DMS114 treated with DMSO at 0.1 percent for 48 hours (cell line): ENCODE data around the gene FGFBP1.

ENCODE experiments used
- DNase-seq: peaks from one replicate; lab custom pipeline; 2025; ENCODE audit not compliant: unreplicated experiment; lab: John Stamatoyannopoulos, UW

The FGFBP1 gene

DNA sequence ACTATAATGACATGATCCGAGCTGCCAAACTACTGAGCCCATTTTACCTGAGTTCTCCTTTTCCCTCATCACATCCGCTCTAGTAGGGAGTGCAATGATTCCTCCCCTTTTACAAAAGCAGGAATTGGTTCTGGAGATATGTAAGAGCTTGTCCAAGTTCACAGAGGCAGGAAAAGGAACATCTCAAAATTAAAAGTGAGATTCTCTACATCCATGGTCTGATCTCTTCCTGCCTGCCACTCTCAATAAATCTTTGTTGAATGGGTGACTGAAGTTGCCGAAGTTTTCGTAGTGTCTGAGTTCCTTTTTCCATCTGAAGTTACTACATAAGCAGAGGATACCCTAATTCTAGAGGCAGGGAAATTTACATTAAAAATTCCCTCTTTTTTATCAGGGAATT, at the start of gene FGFBP1:
TSS of gene FGFBP1 (minus strand) at position 101 of the 400 bp plus-strand sequence. CDS start 2,108 bp downstream, outside the sequence.
- DNase-seq: no peak

DNA sequence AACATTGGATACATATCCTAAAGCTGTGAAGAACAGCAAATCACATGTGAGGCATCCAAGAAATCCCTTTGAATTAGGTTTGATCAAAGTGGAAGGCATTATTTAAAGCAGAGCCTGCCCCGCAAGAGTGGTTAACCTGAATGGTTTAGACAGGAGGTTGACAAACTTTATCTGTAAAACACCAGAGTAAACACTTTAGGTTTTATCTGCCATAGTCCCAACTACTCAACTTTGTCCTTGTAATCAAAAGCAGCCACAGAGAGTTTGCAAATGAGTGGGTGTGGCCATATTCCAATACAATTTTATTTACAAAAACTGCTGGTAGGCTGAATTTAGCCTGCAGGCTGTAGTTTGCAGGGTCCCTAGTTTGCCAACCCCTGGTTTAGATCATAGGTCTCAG, 49.7 kb upstream of the FGFBP1 start:
- DNase-seq: no peak

DNA sequence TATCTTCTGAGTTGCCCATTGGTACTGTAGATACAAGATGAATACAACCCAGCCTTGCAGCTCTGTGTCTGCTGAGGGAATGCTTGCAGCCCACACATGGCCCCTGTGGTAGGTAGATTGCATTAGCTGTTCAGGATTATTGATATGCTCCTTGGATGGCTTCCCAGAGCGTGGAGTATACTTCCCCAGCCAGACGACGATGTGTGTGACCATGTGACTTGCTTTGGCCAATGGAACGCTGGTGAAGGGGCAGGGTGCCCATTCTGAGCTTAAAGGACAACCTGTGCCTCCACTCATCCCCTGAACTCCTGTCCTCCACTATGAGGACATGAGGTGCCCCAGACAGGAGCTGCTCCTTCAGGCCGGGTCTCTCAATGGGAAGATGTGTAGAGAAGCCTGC, 48.4 kb upstream of the FGFBP1 start:
- DNase-seq: no peak

DNA sequence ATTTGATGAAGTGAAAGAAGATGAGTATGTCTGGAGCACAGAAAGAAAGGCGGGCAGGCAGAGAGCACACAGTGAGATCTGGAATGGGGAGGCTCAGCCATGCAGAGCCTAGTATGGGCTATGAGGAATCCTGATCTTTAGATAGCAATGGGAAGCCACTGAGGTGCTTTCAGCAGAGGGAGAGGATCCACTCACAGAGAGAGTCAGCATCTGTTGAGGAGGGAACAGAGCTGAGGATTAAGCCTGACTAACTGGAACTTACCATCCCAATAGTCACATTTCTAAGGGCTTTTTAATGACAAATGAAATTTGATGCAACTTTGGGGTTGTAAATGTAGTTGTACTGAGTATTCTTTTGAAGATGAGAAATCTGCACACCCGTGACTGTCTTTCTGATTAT, 45.1 kb upstream of the FGFBP1 start:
- no peak for DNase-seq

DNA sequence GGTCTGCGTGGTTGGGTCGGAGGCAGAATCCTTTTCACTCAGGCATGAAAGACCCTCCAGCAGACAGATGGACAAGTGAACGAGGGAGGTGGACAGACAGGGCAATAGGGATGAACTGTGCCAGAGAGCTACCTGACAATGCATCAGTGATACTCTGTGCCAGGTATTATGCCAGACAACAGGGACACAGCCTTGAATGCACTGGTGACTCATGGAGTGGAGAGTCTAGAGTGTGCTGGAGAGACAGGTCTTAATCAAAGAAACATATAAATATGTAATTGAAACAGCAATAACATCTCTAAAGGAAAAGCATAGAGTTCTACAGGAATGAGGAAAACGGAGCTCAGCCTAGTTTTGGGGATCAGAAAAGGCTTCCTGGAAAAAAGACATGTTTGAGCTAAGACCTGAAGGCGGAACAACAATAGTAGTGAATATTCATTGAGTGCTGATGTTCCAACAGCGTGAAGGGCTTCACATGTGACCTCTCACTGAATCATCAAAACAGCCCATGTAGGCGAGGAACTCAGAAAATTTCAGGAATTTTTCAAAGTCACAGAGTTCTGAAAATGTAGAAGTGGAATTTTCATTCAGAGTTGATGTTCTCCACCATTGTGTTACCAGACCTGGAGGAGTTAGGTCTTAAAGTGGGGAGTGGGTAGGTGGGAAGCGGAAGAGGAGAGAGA, 44.4 kb upstream of the FGFBP1 start:
- DNase-seq: no peak

DNA sequence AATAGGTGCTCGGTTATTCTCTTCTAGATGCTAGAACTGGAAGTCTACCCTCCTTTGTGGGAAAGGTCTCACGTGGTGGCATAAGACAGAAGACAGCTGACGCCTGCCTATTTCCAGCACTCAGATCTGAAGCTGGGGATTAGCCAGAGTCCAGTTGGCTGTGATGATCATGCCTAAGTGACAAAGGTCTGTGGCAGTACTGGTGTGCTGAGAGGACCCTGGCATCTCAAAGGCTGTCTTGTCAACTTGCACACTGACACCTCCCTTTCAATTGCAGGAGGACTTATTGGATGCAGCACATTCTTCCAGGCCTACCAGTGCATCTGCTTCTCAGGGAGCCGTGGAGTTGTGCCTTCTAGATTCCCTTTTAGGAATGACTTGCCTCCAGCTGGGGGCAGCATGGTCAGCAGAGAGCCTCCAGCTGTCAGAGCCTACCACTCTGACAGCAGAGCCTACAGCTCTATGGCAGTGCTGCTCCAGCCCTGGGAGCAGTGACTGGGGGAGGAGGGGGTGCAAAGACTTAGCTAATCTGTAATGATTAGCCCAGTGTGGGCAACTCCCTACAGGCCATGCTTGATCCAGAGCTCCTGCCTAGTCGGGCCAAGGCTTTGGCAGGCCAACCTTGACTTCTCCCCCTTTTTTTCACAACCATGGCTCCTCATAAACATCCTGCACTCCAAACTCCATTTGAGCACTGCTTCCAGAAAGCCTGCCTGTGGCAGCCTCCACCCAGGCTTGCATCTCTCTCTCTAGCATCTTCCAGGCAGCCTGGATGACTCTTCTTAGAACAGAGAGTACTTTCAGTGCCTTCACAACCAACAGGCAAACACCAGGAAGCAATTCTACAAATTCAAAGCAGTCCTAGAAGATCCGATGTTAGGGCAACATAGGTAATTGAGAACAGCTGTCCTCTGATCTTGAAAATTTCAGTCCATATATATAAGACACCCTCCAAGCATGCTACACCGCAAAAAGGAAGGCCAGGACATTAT, 38.2 kb upstream of the FGFBP1 start:
- DNase-seq: no peak

DNA sequence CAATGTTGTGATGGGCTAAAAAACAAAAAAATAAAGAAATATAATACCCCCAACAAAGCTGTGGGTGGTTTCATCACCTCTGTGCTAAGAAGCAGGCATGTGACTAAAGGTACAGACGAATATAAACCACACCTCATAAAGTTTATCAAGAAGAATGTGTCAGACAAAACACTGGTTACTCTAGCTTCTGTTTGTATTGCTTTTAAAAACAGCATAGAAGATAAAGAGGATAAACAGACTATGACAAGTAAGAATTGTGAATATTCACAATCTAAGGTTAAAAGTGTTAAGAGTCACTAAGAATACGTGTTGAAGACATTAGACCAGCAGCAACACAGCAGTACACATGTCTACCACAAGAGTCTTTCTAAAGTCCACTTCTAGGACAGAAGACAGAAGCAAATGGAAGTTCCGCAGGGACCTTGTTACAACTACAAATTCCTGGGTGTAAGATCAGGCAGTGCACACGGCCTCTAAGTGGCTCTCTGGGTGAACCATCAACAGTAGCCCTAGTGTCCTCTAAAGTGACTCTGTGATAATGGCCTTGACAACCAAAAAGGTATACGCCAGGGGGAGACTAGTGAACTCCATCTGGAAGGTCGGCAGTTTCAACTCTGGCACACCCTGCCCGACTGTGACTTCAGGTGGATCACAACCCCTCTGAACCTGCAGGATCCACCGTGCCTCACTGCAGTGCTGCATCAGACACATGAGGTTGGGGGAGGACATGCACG, 32.7 kb upstream of the FGFBP1 start:
- DNase-seq: no peak

DNA sequence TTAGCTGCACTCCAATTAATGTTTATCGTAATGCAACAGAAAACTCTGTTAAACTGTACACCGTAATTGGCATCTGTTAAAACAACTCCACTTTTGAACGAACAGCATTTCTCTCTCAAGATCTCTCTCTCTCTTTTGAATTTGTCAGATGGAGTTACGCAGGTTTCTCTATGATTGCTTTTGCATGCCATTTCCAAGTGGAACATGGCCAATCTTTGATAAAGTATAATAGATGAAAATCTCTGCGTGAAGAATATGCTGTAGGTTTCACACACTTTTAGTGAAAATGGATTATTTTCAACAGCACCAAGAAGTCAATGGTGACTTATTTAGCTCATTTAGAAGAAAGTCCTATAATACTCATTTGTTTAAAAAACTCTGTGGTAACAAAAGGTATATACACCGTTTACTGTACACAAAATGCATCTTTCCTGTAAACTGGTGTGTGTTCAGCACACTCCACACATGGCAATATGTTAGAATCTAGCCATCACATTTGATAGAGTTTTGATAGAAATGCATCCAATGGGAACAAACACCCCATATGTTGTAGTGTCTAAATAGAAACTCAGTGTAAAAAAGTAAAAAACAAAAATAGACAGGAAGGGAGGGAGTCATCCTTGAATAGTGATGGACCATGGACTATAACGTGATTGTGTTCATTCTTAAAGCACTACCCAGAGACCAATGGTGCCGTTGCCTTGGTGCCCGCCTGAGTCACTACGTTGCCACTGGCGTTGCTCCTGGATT, 30.2 kb upstream of the FGFBP1 start:
- DNase-seq: no peak

DNA sequence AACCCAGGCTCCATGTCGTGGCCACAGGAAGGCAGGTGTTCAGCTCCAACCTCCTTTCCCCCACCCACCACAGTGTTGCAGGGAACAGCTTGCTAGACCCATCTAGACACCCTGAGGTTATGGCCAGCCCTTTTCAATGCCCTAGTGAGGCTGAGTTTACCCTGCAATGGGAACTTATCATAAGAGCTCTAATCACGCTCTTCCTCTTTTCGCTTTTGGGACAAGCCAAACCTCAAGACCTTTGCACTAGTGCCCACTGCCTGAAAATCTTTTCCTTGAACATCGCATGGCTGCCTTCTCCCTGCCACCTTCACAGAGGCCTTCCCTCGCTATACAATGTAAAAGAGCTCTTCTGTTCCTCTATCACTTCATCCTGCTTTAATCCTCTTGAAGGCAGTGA, 26.8 kb upstream of the FGFBP1 start:
- no peak for DNase-seq

DNA sequence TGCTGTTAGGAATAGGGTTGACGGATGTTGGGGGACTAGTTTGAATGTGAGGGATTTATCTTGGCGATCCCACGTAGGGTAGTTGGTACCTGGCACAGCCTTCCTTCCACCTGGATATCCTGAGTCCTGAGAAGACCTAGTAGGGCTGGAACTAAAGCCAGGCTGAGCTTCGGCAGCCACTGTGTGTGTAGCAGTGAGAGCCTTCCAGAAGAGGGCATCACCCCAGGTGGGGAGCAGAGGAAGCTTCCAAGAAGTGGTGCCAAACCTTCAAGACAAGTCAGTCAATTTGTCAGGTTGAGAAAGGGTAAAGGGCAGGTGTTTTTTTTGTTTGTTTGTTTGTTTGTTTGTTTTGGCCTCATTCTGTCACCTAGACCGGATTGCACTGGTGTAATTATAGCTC, 25.6 kb upstream of the FGFBP1 start:
- no peak for DNase-seq

DNA sequence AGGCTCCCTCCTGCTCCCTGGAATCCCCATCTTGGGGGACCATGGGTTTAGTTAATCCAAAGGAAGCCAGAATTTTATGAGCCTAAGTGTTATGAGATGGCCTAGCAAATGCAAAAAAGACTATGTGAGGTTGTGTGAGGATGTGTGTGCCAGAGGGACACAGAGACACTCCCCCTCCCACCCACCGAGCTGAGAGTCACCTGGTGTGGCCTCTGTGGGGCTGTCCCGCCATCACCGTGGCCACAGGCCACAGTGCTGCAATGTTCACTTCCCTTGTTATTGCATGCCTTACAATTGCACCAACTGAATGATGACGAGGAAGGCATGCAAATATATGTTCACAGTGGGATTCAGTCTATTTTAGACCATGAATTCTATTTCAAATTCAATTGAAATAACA, 25.0 kb upstream of the FGFBP1 start:
- no peak for DNase-seq

DNA sequence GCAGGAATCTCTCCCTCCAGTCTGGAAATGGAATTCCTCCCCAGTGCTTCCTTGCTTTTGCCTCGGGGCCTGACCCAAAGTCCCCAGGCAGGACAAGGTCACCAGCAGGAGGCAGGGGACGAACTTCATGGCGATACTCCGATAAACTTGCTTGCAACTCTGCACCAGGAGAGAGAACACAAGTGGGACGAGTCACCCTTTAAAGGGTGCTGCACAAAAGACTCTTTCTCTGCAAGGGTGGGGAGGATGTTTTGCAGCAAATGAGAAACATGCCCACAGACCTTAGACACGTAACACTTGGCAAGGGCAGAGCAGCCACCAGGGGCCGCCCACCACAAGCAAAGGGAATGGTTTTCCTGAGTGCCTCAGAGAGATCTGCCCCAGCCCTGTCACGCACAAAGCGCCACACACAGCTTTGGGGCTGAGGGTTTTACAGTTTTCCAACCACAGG, 24.5 kb upstream of the FGFBP1 start, which contains the start of gene FGFBP2:
TSS of gene FGFBP2 (minus strand) at position 175 of the 451 bp plus-strand sequence. CDS start at position 129, 46 bp downstream.
- DNase-seq: peak; percentile 9

DNA sequence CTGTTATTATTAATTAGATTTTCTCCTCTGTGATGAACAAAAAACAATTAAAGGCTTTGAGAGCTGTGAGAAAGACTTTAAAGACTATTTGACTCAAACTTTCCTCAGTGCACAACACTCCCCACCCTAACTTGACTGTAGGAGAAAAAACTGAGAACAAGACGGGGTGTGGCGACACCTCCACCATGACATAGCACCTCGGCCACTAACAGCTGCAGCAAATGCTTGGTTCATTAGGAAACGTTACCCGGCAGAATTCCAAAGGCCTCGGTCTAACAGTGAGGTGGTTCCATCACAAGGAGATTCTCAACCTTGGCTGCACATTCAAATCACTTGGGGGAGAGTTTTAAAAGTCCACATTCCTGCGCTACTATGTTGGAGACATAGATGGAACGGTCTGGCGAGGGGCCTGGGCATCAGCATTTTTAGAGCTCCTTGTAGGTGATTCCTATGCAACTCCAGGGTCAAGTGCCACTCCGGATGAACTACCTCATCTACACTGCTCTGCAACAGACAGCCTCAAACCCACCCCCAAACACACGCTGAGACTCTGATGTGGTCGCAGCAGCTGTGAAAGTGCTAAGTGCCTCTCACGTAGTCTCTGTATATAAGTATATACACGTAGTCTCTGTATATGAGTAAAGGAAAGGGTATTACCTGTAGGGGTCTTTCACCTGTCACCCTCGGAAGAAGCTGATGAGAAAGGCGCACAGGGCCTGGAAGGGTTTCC, 23.4 kb upstream of the FGFBP1 start:
- no peak for DNase-seq

DNA sequence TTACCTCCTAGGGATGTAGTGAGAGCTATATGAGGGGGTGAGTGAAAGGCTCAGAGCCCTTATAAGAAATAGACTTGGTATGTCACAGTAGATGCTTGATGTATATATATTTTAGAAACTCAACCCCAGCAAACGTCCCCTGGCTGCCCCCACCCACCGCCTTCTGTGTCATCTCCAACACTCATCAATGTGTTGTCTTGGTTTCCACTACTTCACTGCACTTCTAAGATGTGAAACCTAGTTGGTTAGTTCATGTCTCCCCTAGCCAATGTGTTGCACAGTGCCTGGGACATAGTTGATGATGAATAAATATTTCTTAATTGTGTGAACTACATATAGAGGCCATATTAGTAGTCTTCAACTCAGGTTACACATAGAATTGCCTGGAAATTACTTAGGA, 20.0 kb upstream of the FGFBP1 start:
- no peak for DNase-seq

DNA sequence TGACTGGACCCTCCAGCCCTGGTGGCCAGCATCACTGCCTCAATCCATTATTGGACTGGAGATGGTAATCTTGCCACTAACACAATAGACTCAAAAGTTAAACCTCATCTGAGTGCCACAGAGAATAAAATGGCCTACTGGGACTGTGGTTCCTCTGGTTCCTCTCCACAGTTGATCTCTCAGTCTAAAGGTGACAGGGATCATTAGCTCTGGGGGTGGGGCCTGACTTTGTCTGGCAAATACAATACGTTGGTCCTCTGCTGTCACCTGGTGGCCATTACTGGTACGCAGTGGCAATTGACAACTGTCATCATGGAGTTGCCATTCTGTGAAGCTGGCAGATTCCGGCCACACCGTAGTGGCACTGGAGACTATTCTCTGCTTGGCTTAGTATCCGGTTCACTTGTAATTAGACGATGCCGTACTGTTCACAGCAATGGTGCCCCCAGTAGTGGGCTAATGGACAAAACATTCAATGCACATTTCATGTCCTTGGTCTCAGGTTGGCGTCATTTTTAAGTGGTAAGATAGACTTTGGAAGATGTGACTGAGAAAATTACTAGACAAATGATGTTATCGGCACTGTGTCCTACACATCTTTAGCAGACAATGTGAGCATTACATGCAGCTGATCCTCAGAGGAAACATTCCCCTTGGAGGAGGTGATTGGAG, 17.8 kb upstream of the FGFBP1 start:
- DNase-seq: peak; percentile 19

DNA sequence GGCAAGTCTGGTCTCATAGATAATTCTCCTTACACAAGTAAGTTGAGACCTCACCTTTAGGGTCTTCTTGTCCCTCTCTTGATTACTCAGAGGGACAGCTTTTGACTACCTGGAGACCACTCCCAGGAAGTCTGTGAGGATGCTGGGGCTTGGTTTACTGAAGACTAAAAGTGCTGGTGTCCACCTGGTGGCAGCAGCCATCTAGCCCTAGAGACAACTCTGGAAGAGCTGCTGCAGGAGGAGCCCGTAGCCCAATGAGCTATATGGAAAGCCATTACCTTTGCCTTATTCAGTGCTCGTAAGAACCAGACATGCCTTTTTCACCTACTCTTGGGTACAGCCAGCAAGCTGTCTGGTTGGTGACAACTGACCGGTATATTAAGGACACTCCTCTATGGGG, 17.1 kb upstream of the FGFBP1 start:
- no peak for DNase-seq

DNA sequence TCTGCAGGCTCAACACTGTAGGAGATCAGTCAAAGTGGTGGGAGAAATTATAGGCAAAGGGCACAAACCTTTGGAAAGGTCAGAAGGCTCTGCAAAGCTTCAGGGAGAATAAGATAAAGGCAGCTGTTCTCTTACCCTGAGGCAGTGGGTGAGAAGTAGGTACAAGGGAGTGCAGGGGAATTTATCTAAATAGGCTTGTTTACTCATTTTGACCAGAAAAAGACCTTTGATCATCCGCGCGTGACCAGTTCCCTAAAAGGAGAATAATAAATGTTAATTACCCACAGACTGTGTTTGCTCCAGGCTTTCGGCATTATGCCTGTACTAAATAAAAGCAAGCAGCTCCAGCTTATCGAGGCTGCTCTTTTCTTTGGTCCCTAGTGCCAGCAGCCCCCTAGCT, 15.1 kb upstream of the FGFBP1 start:
- no peak for DNase-seq

DNA sequence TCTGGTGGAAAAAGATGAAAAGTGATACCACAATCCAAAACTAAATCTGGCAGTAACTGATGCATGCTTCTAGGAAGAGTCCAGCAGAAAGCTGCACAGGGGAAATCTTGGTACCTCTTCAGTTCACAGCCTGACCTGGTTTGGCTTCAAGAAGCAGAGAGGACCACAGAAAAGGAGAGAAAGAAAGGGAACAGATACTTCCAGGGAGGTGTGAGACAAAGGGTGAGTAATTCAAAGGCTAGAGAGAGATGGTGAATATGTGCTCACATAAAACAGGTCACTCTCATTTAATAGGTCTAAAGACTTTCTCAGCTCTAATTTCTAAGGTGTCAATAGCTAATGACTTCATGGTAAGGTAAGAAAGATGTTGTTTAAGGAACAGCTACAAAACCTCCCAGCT, 13.2 kb upstream of the FGFBP1 start:
- DNase-seq: no peak

DNA sequence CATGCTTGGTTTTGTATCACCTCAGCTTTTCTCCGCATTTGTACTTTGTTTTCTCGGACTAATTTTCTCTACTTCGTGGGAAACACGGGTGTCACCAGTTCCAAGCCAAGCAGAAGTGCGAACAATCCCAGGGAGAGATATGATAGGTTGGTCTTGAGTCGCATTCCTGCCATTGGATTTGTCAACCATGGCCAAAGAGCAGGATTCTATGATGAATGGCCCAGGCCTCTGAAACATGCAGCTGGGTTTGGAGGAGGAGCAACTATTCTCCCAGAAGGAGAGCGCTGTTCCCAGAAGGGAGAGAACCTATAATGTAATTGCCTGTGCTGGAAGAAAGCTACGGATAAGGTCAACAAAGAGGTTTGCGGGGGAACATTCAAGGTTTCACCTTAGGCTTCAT, 10.3 kb upstream of the FGFBP1 start:
- DNase-seq: no peak
